ENCODE results near the gene AMMECR1L. TPM values are rescaled to one million over a fixed set of nuclear protein-coding genes. Genes with fewer than 3 reads are reported as not detected.

The AMMECR1L gene
- total and polyA plus RNA-seq, 2 of the 13 experiments (the other 11 are each of a cell fraction or from before 2014, with no cell fraction given): 9.1 to 14.2 TPM

DNA sequence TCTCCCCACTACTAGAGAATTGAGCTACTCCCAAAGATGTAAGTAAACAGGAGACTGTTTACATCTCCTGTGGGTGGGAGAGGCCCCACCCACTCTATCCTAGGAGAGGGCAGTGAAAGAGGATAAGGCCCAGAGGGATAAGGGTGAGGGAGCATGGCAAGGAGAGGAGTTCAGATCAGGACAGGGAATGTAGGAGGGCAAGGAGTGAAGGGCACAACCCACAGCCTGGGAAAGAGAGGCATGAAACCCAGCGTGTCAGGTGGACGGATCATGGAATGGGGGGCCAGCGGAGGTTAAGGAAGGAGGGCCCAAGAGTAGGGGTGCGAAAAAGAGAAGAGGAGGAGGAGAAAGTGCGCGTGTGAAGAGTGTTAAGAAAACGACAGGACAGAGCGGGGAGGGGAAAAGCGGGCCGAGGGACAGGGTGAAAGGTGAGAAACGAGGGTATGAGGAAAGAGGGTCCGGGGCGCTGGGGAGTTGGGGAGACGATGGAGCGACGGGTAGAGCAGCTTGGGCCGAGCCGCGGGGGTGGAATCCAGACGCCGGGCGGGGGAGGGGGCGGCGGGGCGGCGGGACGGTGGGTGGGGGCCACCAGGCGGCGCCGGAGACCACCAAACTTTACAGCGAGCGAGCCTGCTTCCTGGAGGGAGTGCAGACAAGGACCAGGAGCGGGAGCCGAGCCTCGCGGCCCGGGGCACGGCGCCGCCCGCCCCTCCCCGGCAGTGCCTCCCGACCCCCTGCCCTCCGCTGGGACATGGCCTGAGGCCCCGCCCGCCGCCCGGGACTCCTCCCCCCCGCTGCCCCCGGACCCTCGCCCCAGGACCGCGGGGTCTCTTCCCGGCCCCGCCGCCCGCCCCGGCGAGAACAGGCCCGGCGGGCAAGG is 655 bp downstream of the AMMECR1L start (continued):
- TF ChIP-seq, protein P1, sequence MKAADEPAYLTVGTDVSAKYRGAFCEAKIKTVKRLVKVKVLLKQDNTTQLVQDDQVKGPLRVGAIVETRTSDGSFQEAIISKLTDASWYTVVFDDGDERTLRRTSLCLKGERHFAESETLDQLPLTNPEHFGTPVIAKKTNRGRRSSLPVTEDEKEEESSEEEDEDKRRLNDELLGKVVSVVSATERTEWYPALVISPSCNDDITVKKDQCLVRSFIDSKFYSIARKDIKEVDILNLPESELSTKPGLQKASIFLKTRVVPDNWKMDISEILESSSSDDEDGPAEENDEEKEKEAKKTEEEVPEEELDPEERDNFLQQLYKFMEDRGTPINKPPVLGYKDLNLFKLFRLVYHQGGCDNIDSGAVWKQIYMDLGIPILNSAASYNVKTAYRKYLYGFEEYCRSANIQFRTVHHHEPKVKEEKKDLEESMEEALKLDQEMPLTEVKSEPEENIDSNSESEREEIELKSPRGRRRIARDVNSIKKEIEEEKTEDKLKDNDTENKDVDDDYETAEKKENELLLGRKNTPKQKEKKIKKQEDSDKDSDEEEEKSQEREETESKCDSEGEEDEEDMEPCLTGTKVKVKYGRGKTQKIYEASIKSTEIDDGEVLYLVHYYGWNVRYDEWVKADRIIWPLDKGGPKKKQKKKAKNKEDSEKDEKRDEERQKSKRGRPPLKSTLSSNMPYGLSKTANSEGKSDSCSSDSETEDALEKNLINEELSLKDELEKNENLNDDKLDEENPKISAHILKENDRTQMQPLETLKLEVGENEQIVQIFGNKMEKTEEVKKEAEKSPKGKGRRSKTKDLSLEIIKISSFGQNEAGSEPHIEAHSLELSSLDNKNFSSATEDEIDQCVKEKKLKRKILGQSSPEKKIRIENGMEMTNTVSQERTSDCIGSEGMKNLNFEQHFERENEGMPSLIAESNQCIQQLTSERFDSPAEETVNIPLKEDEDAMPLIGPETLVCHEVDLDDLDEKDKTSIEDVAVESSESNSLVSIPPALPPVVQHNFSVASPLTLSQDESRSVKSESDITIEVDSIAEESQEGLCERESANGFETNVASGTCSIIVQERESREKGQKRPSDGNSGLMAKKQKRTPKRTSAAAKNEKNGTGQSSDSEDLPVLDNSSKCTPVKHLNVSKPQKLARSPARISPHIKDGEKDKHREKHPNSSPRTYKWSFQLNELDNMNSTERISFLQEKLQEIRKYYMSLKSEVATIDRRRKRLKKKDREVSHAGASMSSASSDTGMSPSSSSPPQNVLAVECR (CRISPR knock-in tag; IDR thresholded peaks at IDR 0.05; ENCODE audit: borderline replicate concordance): peak; percentile 46; the same call in 1 of the 2 replicates
- TF ChIP-seq ZNF777 (CRISPR knock-in tag; IDR thresholded peaks at IDR 0.05) (0 out of 2 replicates have a peak, but pooled peaks have one; percentile 27), KLF6 (CRISPR knock-in tag; IDR thresholded peaks at IDR 0.05) (0 out of 2 replicates have a peak, but pooled peaks have one; percentile 46)

DNA sequence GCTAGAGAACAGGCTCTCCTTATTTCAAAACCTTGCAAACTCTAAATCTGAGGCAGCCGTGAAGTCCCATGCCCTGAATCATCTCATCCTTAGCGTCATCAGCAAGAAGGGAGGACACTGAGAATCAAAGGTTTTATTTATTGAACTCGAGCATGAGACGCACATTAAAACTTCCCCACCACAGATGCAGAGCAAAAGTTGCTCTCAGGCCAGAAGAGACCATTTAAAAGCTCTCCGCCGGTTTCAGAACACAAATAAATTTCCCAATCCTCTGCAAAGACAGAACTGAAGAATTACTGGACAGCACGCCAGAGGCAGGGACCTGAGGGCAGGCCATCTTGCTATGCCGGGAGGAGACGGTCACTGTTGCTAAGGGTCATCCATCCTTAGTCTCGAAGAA is 1.3 kb downstream of the AMMECR1L start:
- TF ChIP-seq ZNF605 (CRISPR knock-in tag; IDR thresholded peaks at IDR 0.05) (0 out of 2 replicates have a peak, but pooled peaks have one; percentile 29), RBM22 (optimal IDR thresholded peaks at IDR 0.05; ENCODE audit: low read length) (no peak), DMAP1 (CRISPR knock-in tag; IDR thresholded peaks at IDR 0.05) (peak; percentile 33; the same call in 1 of the 2 replicates)
- no peak for DNase-seq (ENCODE audit: low spot score)
- Histone ChIP-seq H3K9ac (ENCODE audit: insufficient read depth, low read depth, low read length) (peak overlapping the region; percentile 63), H3K4me3 (replicated peaks in 1 of 3; ENCODE audit: insufficient read depth in 1 of 3, low read depth in 2 of 3, low read length in 3 of 3) (peak overlapping the region; percentile 62 to 75 (median 68)), H3K27me3 (ENCODE audit: control insufficient read depth in 1 of 2, insufficient read depth in 2 of 2, low read length in 2 of 2) (no peaks in the 10 kb centered on the region; a peak in 1 of 5 replicates), H3K79me2 (ENCODE audit: insufficient read depth, low read length) (peaks cover 67% of the 10 kb centered on the region), H2AFZ (ENCODE audit: low read length) (no peak overlapping the region), H4K20me1 (ENCODE audit: insufficient read depth, low read length) (peaks cover 4% of the 10 kb centered on the region; the same call in 1 of the 2 replicates), H3K4me2 (ENCODE audit: low read depth, low read length) (peak overlapping the region; percentile 85), H3K27ac (ENCODE audit: extremely low read length, insufficient read depth, low read length) (peak overlapping the region; percentile 5), H3K36me3 (replicated peaks in 1 of 2; ENCODE audit: control insufficient read depth in 1 of 2, insufficient read depth in 2 of 2, low read length in 2 of 2) (peaks cover 5 to 38% of the 10 kb centered on the region in 2 experiments), H3K9me3 (ENCODE audit: low read length) (no peaks in the 10 kb centered on the region), H3K4me1 (ENCODE audit: insufficient read depth, low read length) (peaks cover 56% of the 10 kb centered on the region)
- POLR2A ChIA-PET: interaction anchor here (0.6 to 1.0 kb wide), 3 partner anchors 24 to 206 kb away, joined by 3 to 4 read pairs (median 3); partner anchors contain the start of gene UGGT1
- no peak for FAIRE-seq
- CTCF ChIA-PET (ENCODE audit: low intra/inter-chr PET ratio, low total read pairs): no interaction called here
- ATAC-seq: no peak
- no TSS peak for BruUV-seq (replicated peaks)
- WGBS (ENCODE audit: low lambda C conversion rate): 36% methylated on average over 10 of the region's 10 CpGs
- in situ Hi-C loops (cut with HindIII; ENCODE audit: extremely low pct_ligation_motif_present, low pct_unique_long_range_greater_than_20kb): no loop called here
- intact Hi-C loops (cut with micrococcal nuclease; ENCODE audit: unreplicated experiment): loop anchor here (10.0 kb wide), 1 partner anchor 90 kb away; no protein-coding TSS in a partner anchor

Data from HepG2 (cell line).